SK-N-MC (cell line): ENCODE data around the gene MOCS2.

ENCODE experiments used
- EZH2 ChIP-seq: fragments of 200-600 bp; sonication (generic); IDR thresholded peaks from one replicate; pipeline ENCODE4 v1.6.1; 2017; ENCODE audit warnings: antibody characterized with exemption
- FOXP2 ChIP-seq: optimal IDR thresholded peaks from 2 replicates; pipeline ENCODE3; 2011; ENCODE audit warnings: mild to moderate bottlenecking, moderate library complexity; ENCODE audit not compliant: insufficient read depth; ENCODE audit errors: extremely low read length, control extremely low read depth
- POLR2AphosphoS5 ChIP-seq: IDR thresholded peaks from 2 replicates; pipeline ENCODE4 v1.6.1; 2012; ENCODE audit warnings: mild to moderate bottlenecking, low read depth, low read length, borderline replicate concordance

- no peak for TF ChIP-seq FOXP2
- TF ChIP-seq EZH2, result no peak
- no peak for TF ChIP-seq POLR2AphosphoS5
Observed at GRCh38 chr5:53109056-53109442, 508 bp downstream of the MOCS2 start.
